Transverse colon (tissue), 3 donors: ENCODE measurements around the gene NTN5.

Source experiments
- CTCF ChIP-seq, 5 experiments: fragments of 200-600 bp in 3 of 5; fragments of 450-650 bp in 2 of 5; sonication (generic) in 3 of 5; IDR thresholded peaks; 1 replicate in 2 of 5; 2 replicates in 3 of 5; pipeline ENCODE4 v1.5.1; 2016 to 2017; ENCODE audit warnings: antibody characterized with exemption in 5 of 5, inconsistent platforms in 3 of 5, mild to moderate bottlenecking in 2 of 5, moderate library complexity in 1 of 5
- EP300 ChIP-seq: sonication (generic); formaldehyde crosslinking; IDR thresholded peaks from one replicate; pipeline ENCODE4 v1.6.1; 2017; ENCODE audit warnings: antibody characterized with exemption, low read depth
- POLR2A ChIP-seq: fragments of 450-650 bp; IDR thresholded peaks from one replicate; pipeline ENCODE4 v1.6.1; 2016; ENCODE audit warnings: antibody characterized with exemption, mild to moderate bottlenecking, moderate library complexity

GRCh38 chr19:48668761-48669160 lies 4.1 kb downstream of the NTN5 start:
- TF ChIP-seq CTCF (IDR thresholded peaks at IDR 0.05) (no peak), EP300 (no peak), POLR2A (no peak)
